Ishikawa (cell line): ENCODE results near the gene PEAK3.

Experiments used
- REST ChIP-seq: IDR thresholded peaks from 2 replicates; pipeline ENCODE4 v1.6.1; 2012; ENCODE audit warnings: low read depth, mild to moderate bottlenecking
- ZBTB7A ChIP-seq: IDR thresholded peaks from 2 replicates; pipeline ENCODE4 v1.6.1; 2012; ENCODE audit warnings: low read depth

- TF ChIP-seq ZBTB7A = no peak; the same call in 1 of the 2 replicates
- TF ChIP-seq REST = no peak
These were observed 7.9 kb upstream of the PEAK3 start for GRCh38 chr19:2289714-2290435.
